Hepatocyte (in vitro differentiated cells): ENCODE data around the gene ATP4A.

Source experiments
- CTCF ChIP-seq: fragments of 200-600 bp; sonication (generic); IDR thresholded peaks from 2 replicates; pipeline ENCODE4 v1.5.1; 2016; ENCODE audit warnings: antibody characterized with exemption, mild to moderate bottlenecking; ENCODE audit not compliant: poor library complexity
- EZH2 ChIP-seq: fragments of 200-600 bp; sonication (generic); IDR thresholded peaks from 2 replicates; pipeline ENCODE4 v1.6.1; 2016; ENCODE audit warnings: antibody characterized with exemption, mild to moderate bottlenecking, borderline replicate concordance
- EZH2phosphoT487 ChIP-seq: fragments of 200-600 bp; sonication (generic); IDR thresholded peaks from one replicate; pipeline ENCODE4 v1.6.1; 2018; ENCODE audit warnings: antibody characterized with exemption, mild to moderate bottlenecking, low read depth, moderate library complexity; ENCODE audit not compliant: unreplicated experiment, severe bottlenecking

GRCh38 chr19:35531291-35531690 lies 32.2 kb downstream of the ATP4A start:
- TF ChIP-seq CTCF (no peak), EZH2 (no peak), EZH2phosphoT487 (no peak)
